Myocyte (in vitro differentiated cells): ENCODE data around the gene LDLRAD4. TPM values are rescaled to one million over a fixed set of nuclear protein-coding genes. Genes with fewer than 3 reads are reported as not detected.

ENCODE experiments used
- DNase-seq: peaks from one replicate; pipeline ENCODE4 v3.0.0-alpha.2; 2012; ENCODE audit warnings: low read depth
- total RNA-seq: library from RNA; depleted of rRNA; stranded (reverse); fragments of >200 nt; gene quantifications from 2 replicates; pipeline ENCODE4 v1.2.3, GENCODE V29; 2014

Gene LDLRAD4
- total RNA-seq, 1 donor from 2014 or later: 1.7 TPM

DNA sequence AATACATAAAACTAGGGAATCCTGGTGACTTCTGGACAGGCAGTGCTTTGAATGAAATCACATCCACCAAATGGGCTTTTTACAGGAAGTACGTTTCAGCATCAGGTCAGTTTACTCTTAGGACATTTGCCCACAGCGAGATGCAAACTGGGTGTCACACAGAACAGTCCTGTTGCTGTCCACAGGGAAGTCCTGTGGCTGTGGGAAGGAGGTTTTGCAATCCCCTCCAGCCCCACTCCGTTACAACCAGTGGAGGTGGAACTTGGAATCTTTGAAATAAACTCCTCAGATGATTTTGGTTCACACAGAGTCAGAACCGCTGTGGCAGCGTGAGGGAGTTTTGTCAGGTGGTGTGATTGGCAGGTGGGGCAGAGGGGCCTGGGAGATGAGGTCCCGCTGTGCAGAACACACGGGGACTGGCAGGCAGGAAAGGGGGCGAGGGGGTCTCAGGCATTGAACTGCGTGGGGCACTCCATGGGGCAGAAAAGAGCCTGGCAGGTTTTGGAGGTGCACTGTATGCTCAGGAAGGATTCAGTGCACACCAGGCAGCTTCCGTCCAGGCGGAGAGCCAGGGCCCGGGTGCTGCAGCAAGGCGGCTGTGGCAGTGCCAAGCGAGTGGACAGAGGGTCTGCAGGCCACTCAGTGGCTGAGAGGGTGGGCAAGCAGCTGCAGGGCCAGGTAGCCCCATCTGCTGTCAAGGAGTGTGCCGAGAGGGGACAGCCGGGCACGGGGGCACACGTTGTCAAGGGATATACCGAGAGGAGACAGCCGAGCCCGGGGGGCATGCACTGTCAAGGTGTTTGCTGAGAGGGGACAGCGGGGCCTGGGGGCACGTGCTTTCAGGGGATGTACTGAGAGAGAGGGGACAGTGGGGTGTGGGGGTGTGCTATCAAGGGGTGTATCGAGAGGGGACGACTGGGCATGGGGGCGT, 148.7 kb downstream of the LDLRAD4 start:
- no peak for DNase-seq

DNA sequence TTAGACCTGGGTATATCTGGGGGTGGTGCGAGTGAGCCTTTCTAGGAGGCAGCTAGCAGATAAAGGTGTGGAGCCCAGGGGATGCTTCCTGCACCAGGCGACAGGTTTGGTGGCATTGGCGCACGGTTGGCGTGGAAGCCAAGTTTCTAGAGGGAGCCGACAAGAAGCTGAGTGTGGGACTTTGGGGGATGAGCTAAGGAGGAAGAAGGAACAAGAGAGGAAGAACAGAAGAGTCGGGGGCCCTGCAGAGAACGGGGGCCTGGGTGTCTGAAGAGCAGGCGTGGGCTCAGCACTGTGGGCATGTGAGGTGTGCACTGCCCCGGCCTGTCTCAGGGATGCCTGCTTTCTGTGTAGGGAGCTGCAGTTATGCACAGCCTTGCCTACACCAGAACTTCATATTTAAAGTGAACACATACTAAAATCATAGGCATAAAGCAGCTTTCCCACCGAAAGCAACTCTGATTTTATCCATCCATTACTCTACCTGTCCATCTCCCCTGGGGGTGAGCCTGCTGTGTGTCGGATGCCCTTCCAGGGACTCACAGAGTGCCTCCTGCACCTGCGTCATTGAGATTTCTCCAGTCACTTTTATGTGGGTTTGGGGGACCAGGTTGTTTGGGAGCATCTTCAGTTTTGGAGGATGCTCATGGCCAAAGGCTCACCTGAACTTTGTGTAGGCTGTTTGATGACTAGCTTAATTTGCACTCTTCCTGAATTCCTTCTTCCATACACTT, 149.7 kb downstream of the LDLRAD4 start:
- DNase-seq: no peak

- DNase-seq: no peak
Measured at GRCh38 chr18:13369353-13369752, 150.8 kb downstream of the LDLRAD4 start.

- DNase-seq: no peak
Measured at GRCh38 chr18:13369756-13370510, 151.4 kb downstream of the LDLRAD4 start.

DNA sequence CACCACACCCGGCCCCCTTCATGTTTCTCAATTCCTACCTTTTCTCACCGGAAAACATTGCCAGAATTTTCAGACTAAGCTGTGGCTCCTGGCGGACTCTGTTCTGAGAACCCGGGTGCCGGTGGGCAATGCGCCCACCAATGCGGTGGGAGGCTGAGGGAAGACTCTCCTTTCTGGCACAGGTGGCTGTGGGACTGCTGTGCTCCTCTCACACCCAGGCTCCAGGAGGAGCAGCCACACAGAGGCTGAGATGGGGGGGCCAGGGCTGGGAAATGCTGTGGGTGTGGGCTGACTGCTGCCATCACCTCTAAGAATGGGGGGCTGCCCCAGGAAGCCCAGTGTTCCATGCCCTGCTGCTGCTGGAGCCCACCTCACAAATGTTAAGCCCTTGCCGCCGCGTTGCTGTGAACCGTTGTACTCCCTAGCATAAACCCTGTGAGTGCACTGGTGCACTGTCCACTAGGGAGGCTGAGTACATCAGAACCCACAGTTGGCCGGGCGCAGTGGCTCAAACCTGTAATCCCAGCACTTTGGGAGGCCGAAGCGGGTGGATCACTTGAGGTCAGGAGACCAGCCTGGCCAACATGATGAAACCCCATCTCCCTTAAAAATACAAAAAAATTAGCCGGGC, 152.6 kb downstream of the LDLRAD4 start:
- no peak for DNase-seq

DNA sequence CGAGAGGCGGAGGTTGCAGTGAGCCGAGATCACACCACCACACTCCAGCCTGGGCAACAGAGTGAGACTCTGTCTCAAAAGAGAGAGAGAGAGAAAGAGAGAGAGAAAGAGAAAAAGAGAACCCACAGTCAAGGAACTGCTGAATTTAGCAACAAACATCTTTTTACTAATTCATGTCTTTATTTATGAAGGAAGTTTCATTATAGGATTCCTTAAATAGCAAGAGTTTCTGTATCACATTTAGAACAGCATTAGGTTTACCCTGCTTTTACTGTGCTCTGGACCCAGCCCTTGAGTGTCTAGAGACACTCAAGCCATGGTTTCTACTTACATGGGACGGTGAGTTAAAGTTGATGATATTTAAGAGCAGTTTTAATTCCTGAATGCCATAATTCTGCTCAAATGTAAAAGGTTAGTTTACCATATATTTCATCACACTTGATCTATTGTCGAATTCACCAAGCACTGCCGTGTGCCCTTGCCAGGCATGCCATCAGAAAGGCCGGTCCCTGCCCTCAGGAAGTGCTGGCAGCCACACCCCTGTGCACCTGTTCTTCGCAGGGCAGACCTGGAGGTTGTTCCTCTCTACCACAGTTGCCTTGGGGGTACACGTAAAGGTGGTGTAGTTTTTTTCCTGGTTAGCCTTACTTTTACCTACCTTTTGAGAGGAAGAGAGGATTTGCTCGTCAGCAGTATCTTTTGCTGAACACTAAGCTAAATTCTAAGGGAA, 153.3 kb downstream of the LDLRAD4 start:
- DNase-seq: no peak

- no peak for DNase-seq
Measured at GRCh38 chr18:13372531-13372951, 154.0 kb downstream of the LDLRAD4 start.

DNA sequence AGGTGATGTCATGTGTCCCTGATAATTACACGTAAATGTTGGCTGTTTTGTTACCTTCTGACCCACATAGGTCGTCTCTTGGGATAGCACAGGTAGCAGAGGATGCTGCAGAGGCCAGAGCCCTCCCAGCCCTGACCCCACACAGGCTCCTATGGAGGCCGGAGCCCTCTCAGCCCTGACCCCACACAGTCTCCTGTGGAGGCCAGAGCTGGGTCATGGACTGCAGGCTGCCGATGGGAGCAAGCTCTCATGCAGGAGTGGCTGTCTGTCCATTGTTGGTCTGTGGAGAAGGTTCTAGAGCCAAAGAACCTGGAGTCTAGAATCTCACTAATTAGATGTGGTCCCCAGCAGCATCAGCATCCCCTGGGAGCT, 155.5 kb downstream of the LDLRAD4 start:
- no peak for DNase-seq

DNA sequence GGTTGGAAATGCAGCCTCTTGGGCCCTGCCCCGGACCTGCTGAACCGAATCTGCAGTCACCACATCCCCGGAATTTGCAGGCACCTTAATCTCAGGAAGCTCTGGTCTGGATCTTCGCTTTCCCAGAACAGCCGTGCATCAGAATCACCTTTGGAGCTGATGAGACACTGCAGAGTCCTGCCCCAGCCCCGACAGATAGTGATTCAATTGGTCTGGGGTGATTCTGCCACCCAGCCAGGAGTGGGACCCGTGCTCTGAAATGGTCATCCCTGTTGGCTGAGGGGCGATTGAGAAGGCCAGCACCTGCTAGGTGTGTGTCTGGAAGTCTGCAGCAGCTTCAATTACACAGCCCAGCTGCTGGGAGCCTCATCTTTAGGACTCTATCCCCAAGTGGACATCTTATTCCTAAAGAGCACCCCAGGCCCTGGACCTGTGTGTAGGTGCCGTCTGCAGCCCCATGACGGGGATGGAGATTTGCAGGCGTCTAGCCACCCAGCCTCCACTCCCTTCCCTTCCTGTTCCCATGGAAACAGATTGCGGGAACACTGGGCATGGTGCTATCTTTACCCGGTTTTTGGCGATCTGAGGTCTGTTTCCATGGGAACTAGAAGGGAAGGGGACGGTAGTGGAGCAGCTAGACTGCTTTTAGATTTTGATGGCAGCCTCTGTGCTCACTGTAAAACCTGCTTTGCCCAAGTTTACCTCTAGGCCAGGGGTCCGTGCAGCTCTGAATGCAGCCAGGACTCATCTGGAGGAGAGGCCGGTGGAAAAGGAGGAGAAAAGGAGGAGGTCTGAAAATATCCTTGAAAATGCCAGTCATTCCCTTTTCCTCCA, 156.1 kb downstream of the LDLRAD4 start:
- DNase-seq: no peak

DNA sequence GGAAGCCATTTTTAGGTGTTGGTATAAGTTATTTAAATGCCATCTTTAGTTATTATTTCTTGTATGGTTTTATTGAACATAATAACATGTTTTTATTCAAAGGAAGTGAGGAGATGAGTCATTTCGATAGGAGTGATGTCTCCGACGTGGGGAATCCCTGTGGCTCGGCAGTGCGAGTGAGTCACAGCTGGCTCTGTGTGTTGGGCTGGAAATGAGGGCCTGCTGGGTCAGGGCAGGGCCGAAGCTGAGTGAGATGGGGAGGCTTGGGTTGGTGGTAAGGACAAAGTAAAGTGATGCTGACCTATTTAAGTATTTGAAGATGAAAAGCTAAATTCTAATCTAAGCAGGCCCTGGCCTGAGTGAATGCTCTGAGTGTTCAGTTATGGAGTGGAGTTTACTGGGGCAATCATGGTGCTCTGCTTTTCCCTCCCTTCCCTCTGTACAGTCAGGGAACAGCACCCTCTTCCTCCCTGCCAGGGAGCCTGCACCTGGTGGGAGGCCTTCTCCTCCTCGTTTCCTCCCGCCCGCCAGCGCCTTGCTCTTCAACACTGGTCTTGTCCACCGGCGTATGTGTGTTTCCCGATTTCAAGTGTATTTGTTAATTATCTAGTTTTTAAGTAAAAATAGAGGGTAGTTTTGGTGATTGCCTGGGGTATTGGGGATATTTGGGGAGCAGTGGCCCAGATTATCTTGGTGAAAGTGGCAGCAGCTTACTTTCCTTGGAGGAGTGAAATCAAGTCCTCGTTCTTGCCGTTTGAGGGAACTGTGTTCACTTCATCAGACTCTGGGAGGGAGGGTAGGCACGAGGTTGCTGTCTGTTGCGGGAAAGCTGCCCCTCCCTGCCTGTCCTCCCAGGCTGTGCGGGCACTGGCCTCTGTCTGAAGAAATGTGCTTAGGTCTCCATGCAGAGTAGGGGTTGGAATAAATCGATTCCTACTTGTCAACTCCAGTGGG, 157.0 kb downstream of the LDLRAD4 start:
- peak; percentile 52 for DNase-seq

GRCh38 chr18:13376298-13376840, 157.8 kb downstream of the LDLRAD4 start:
- DNase-seq: no peak

DNA sequence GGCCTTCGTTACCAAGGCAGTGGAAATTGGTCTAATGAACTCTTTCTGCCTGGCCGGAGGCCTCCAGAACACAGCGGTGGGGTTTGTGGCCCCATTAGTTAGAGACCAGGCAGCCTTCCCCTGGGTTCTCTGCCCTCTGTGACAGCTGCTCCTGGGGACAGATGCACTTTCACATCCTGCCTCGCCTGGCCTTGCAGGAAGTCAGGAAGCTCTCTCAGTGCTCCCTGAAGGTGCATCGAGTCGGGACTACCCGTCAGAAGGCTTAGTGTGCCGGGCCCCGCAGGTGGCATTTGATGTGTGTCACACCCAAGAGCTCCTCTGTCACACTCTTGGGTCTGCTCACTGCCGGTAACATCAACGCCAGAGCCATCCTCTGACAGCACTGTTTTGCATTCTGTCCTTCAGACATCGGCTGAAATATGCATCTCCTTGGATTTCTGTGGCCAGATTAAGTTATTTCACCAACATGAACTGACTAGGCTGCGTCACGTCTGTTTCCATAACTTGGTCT, 158.3 kb downstream of the LDLRAD4 start:
- DNase-seq: no peak

DNA sequence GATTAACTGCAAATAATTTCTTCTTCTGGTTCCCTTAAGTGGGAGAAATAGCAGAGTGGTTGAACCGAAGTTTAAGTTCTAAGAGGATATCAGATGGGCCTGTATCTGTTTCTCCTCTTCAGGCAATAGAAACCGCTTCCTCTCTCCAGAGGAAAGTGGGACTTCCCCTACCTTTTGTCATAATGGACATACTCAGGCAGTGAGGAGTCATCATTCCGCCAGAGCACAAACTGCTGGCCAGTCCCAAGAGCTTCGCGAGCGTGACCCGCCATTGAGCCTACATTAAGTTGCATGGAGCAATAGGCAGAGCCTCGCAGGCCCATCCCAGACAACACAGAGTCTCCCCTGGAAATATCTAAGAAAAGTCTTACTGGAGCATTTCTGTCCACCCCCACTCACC, 158.9 kb downstream of the LDLRAD4 start:
- no peak for DNase-seq

DNA sequence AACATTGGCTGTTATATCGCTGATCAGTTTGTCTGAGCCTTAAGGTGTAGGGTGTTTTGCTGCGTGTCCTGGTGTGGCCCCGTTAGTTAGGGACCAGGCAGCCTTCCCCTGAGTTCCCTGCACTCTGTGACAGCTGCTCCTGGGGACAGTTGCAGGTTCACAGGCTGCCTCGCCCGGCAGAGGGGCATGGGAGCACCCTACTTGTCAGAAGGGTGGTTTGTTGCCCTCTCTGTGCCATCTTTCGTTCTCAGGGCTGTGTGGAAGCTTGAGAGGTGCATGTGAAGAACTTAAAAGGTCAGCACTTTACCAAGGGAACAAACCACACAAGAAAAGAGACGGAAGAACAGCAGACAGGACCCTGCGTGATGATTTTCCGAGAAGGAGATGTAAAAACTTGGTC, 159.6 kb downstream of the LDLRAD4 start:
- DNase-seq: peak; percentile 8

GRCh38 chr18:13379062-13379865, 160.7 kb downstream of the LDLRAD4 start:
- DNase-seq: no peak

DNA sequence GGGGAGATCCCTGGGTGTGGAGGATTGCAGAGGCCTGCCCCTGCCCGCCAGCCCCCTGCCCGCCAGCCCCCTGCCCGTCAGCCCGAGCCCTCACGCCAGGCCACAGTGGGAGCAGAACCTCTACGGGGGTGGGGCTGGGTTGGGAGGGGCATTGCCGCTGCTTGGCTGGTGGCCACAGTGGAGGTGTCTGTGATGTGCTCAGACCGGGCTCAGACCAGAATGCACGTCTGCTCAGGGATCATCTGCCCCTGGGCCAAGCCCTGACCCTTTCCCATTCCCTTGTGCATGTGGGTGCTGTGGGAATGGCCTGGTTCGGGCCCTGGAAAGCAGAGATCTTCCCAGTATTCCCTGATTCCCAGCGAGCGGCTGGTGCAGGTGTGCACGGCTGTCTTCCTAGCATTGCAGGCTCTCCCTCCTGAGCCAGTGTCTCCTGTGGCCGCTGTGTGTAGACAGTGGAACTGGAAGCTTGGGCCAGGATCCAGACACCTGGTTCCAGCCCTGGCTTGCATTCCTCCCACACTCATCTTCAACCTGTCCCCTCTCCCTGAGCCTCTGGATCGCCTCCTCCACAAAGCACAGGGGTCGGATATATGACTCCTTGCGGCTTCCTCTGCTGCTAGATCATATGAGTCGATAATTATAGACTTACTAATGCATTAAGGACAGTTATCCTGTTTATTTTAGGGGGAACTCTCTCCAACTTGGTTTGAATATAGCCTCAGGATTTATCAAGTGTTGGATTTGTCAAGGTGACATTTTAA, 161.6 kb downstream of the LDLRAD4 start:
- DNase-seq: no peak
